ENCODE results near the gene SYDE1.

- TF ChIP-seq POLR2A (IDR thresholded peaks at IDR 0.05; ENCODE audit: low read depth, low read length), result no peak
- TF ChIP-seq POLR2AphosphoS5 (IDR thresholded peaks at IDR 0.05; ENCODE audit: low read depth, low read length), result no peak
- no peak for TF ChIP-seq TAF1 (IDR thresholded peaks at IDR 0.05; ENCODE audit: borderline replicate concordance, low read depth, low read length)
Observed at GRCh38 chr19:15107061-15108010, at the start of gene SYDE1.

Measured in GM12892 (cell line).